Measurements from ENCODE around the gene PI4K2A.
"Not testable (repeated sequence)": the region's sequence is repeated elsewhere in the genome, so short reads cannot be mapped to it uniquely, and the experiment has no call there.

PI4K2A gene

GRCh38 chr10:97643441-97643985 is 3.0 kb downstream of the PI4K2A start:
- no peak for TF ChIP-seq ZNF274 (IDR thresholded peaks at IDR 0.05; ENCODE audit: low read depth, low read length)
- H3K4me3 ChIP-seq (ENCODE audit: low read length), result no peak overlapping the region

- no peak overlapping the region for H3K4me3 ChIP-seq (ENCODE audit: low read length)
- TF ChIP-seq ZNF274 (IDR thresholded peaks at IDR 0.05; ENCODE audit: low read depth, low read length), result no peak
Measured at GRCh38 chr10:97644936-97645335, 4.5 kb downstream of the PI4K2A start.

- no peak for TF ChIP-seq ZNF274 (IDR thresholded peaks at IDR 0.05; ENCODE audit: low read depth, low read length)
- no peak overlapping the region for H3K4me3 ChIP-seq (ENCODE audit: low read length)
Measured at GRCh38 chr10:97647556-97647955, 7.1 kb downstream of the PI4K2A start.

- TF ChIP-seq ZNF274 (IDR thresholded peaks at IDR 0.05; ENCODE audit: low read depth, low read length), result no peak
- H3K4me3 ChIP-seq (ENCODE audit: low read length), result no peak overlapping the region
Measured at GRCh38 chr10:97648562-97649404, 8.3 kb downstream of the PI4K2A start.

GRCh38 chr10:97649405-97649750 is 8.9 kb downstream of the PI4K2A start:
- H3K4me3 ChIP-seq (ENCODE audit: low read length), result not testable (repeated sequence)

GRCh38 chr10:97650726-97651125 is 10.3 kb downstream of the PI4K2A start:
- no peak for TF ChIP-seq ZNF274 (IDR thresholded peaks at IDR 0.05; ENCODE audit: low read depth, low read length)

GRCh38 chr10:97651773-97652172 is 11.3 kb downstream of the PI4K2A start:
- no peak for TF ChIP-seq ZNF274 (IDR thresholded peaks at IDR 0.05; ENCODE audit: low read depth, low read length)

More at GRCh38 chr10:97650726-97651125, 10.3 kb downstream of the PI4K2A start:
- H3K4me3 ChIP-seq (ENCODE audit: low read length), result no peak overlapping the region

GRCh38 chr10:97656777-97657176 is 16.3 kb downstream of the PI4K2A start:
- H3K4me3 ChIP-seq (ENCODE audit: low read length), result no peak overlapping the region
- no peak for TF ChIP-seq ZNF274 (IDR thresholded peaks at IDR 0.05; ENCODE audit: low read depth, low read length)

More at GRCh38 chr10:97651773-97652172, 11.3 kb downstream of the PI4K2A start:
- H3K4me3 ChIP-seq (ENCODE audit: low read length), result no peak overlapping the region

GRCh38 chr10:97659589-97659988 is 19.1 kb downstream of the PI4K2A start:
- TF ChIP-seq ZNF274 (IDR thresholded peaks at IDR 0.05; ENCODE audit: low read depth, low read length), result no peak

GRCh38 chr10:97664282-97664850 is 23.9 kb downstream of the PI4K2A start:
- H3K4me3 ChIP-seq (ENCODE audit: low read length), result no peak overlapping the region
- TF ChIP-seq ZNF274 (IDR thresholded peaks at IDR 0.05; ENCODE audit: low read depth, low read length), result no peak

More at GRCh38 chr10:97659589-97659988, 19.1 kb downstream of the PI4K2A start:
- H3K4me3 ChIP-seq (ENCODE audit: low read length), result no peak overlapping the region

- no peak overlapping the region for H3K4me3 ChIP-seq (ENCODE audit: low read length)
- no peak for TF ChIP-seq ZNF274 (IDR thresholded peaks at IDR 0.05; ENCODE audit: low read depth, low read length)
Measured at GRCh38 chr10:97666992-97667391, 26.5 kb downstream of the PI4K2A start.

- no peak for TF ChIP-seq ZNF274 (IDR thresholded peaks at IDR 0.05; ENCODE audit: low read depth, low read length)
- no peak overlapping the region for H3K4me3 ChIP-seq (ENCODE audit: low read length)
Measured at GRCh38 chr10:97667463-97667862, 27.0 kb downstream of the PI4K2A start.

GRCh38 chr10:97669571-97669970 is 29.1 kb downstream of the PI4K2A start:
- no peak overlapping the region for H3K4me3 ChIP-seq (ENCODE audit: low read length)
- no peak for TF ChIP-seq ZNF274 (IDR thresholded peaks at IDR 0.05; ENCODE audit: low read depth, low read length)

- no peak overlapping the region for H3K4me3 ChIP-seq (ENCODE audit: low read length)
- TF ChIP-seq ZNF274 (IDR thresholded peaks at IDR 0.05; ENCODE audit: low read depth, low read length), result no peak
Measured at GRCh38 chr10:97673736-97674525, 33.5 kb downstream of the PI4K2A start.
